IMR-90 (cell line): ENCODE results near the gene SEC16A.

Experiments
- FOS ChIP-seq: fragments of 150-350 bp; IDR thresholded peaks from 2 replicates; pipeline ENCODE4 v1.6.1; 2016; ENCODE audit warnings: low read depth, low read length
- MAZ ChIP-seq: IDR thresholded peaks from 2 replicates; pipeline ENCODE4 v1.6.1; 2012; ENCODE audit warnings: low read depth, mild to moderate bottlenecking, low read length, improper control_type of control experiment, moderate library complexity, borderline replicate concordance
- NFE2L2 ChIP-seq: fragments of 150-350 bp; IDR thresholded peaks from 2 replicates; pipeline ENCODE4 v1.6.1; 2016; ENCODE audit warnings: low read depth, mild to moderate bottlenecking, low read length
- POLR2A ChIP-seq: IDR thresholded peaks from 2 replicates; pipeline ENCODE4 v1.6.1; 2012; ENCODE audit warnings: mild to moderate bottlenecking, low read depth, low read length
- RAD21 ChIP-seq: IDR thresholded peaks from 2 replicates; pipeline ENCODE4 v1.6.1; 2012; ENCODE audit warnings: low read length, improper control_type of control experiment
- RCOR1 ChIP-seq: IDR thresholded peaks from 2 replicates; pipeline ENCODE4 v1.6.1; 2012; ENCODE audit warnings: mild to moderate bottlenecking, low read length, improper control_type of control experiment; ENCODE audit not compliant: insufficient replicate concordance
- RFX5 ChIP-seq: IDR thresholded peaks from 2 replicates; pipeline ENCODE4 v1.8.0; 2012; ENCODE audit warnings: low read depth, mild to moderate bottlenecking, low read length, moderate library complexity
- SMC3 ChIP-seq: fragments of 150-350 bp; IDR thresholded peaks from 2 replicates; pipeline ENCODE4 v1.6.1; 2016; ENCODE audit warnings: low read depth, mild to moderate bottlenecking, antibody characterized with exemption, low read length, moderate library complexity
- TF ChIP-seq, protein P1 (sequence below): conservative IDR thresholded peaks from 2 replicates; pipeline ENCODE4 v1.5.1; 2012; ENCODE audit warnings: mild to moderate bottlenecking, low read depth, low read length, improper control_type of control experiment

DNA sequence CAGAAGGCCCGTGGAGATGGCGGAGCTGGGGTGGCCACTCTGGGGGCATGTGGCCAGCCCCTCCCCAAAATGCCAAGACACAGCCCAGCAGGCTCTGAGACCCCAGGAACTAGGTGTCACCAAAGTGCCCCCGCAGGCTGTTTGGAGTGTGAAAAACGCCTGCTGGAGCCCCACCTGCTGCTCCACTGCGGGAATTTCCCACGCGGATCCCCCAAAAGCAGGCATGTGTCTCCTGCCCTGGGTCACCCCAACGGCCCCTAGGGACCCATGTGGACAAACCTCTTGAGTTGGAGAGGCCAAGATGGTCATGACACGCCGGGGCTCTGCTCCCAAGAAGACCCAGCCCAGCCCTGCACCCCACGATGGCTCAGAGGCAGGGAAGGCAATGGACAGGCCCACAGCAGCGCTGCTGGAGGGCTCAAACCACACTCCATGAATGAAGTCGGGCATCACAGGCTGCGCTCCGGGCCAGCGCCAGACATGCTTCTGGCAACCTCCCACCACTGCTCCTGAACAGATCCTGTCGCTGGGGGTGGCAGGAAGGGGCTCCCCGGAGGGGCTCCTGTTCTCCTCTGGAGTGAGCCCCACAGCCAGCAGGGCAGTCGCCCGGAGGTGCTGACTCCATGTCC is 47.7 kb upstream of the SEC16A start:
- TF ChIP-seq, protein P1, sequence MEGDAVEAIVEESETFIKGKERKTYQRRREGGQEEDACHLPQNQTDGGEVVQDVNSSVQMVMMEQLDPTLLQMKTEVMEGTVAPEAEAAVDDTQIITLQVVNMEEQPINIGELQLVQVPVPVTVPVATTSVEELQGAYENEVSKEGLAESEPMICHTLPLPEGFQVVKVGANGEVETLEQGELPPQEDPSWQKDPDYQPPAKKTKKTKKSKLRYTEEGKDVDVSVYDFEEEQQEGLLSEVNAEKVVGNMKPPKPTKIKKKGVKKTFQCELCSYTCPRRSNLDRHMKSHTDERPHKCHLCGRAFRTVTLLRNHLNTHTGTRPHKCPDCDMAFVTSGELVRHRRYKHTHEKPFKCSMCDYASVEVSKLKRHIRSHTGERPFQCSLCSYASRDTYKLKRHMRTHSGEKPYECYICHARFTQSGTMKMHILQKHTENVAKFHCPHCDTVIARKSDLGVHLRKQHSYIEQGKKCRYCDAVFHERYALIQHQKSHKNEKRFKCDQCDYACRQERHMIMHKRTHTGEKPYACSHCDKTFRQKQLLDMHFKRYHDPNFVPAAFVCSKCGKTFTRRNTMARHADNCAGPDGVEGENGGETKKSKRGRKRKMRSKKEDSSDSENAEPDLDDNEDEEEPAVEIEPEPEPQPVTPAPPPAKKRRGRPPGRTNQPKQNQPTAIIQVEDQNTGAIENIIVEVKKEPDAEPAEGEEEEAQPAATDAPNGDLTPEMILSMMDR, result no peak
- TF ChIP-seq RCOR1 (no peak), FOS (no peak), RAD21 (no peak), POLR2A (no peak), RFX5 (no peak), SMC3 (no peak), NFE2L2 (no peak), MAZ (no peak)
